Nephron (organoid): ENCODE data around the gene HDAC4.

Source experiments
- H3K27ac Mint-ChIP-seq, 3 experiments: 2 replicates each; pipeline ENCODE4 v1.8.0; 2020; ENCODE audit warnings: mixed read lengths in 3 of 3, mild to moderate bottlenecking in 2 of 3, moderate library complexity in 1 of 3
- H3K27me3 Mint-ChIP-seq: 2 replicates; pipeline ENCODE4 v1.8.0; 2021; ENCODE audit warnings: low read depth, mild to moderate bottlenecking, moderate library complexity, mixed read lengths
- H3K36me3 Mint-ChIP-seq: 2 replicates; pipeline ENCODE4 v1.8.0; 2020; ENCODE audit warnings: low read depth, mixed read lengths
- H3K4me1 Mint-ChIP-seq: 2 replicates; pipeline ENCODE4 v1.8.0; 2020; ENCODE audit warnings: mixed read lengths
- H3K4me3 Mint-ChIP-seq, 3 experiments: 2 replicates each; pipeline ENCODE4 v1.8.0; 2020; ENCODE audit warnings: mild to moderate bottlenecking in 3 of 3, mixed read lengths in 3 of 3, moderate library complexity in 2 of 3
- H3K9me3 Mint-ChIP-seq: 2 replicates; pipeline ENCODE4 v1.8.0; 2020; ENCODE audit warnings: mixed read lengths
- CTCF ChIP-seq, 3 experiments: fragments of 200-600 bp; sonication (generic); IDR thresholded peaks; one replicate each; pipeline ENCODE4 v1.5.0; 2021; ENCODE audit warnings: antibody characterized with exemption in 3 of 3; ENCODE audit not compliant: unreplicated experiment in 3 of 3

HDAC4 gene

DNA sequence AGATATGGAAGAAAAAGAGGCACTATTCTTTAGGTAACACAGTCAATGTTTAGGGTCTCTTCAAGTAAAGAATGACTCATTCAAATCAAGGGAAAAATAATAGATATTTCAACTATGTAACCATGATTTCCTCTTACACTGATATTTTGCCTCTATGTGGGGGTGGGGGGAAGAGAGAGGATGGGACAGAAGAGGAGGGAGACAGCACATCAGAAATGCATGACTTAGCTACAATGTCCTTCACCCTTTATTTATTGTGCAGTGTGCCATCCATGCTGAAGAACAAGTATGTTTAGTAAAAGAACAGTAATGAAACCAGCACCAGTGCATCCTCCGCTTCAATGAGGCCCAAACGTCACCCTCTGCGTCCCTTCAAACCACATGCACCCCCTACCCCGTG lies 204.8 kb downstream of the HDAC4 start:
- H3K4me1 Mint-ChIP-seq, result peaks cover 48% of the 10 kb centered on the region
- peak overlapping the region in 2 of 3 experiments; percentile 3 to 5 for H3K27ac Mint-ChIP-seq
- TF ChIP-seq CTCF (IDR thresholded peaks at IDR 0.05; ENCODE audit: unreplicated experiment in 3 of 3), result no peak
- no peaks in the 10 kb centered on the region for H3K27me3 Mint-ChIP-seq
- no peaks in the 10 kb centered on the region for H3K9me3 Mint-ChIP-seq
- no peak overlapping the region for H3K4me3 Mint-ChIP-seq
- peaks cover 19% of the 10 kb centered on the region for H3K36me3 Mint-ChIP-seq

- Mint-ChIP-seq H3K27ac (peak overlapping the region in 2 of 3 experiments; percentile 3 to 5), H3K9me3 (no peaks in the 10 kb centered on the region), H3K4me3 (no peak overlapping the region), H3K36me3 (peaks cover 23% of the 10 kb centered on the region), H3K27me3 (no peaks in the 10 kb centered on the region), H3K4me1 (peaks cover 43% of the 10 kb centered on the region)
- no peak for TF ChIP-seq CTCF (IDR thresholded peaks at IDR 0.05; ENCODE audit: unreplicated experiment in 3 of 3)
These were observed 205.4 kb downstream of the HDAC4 start for GRCh38 chr2:239195318-239195871.

DNA sequence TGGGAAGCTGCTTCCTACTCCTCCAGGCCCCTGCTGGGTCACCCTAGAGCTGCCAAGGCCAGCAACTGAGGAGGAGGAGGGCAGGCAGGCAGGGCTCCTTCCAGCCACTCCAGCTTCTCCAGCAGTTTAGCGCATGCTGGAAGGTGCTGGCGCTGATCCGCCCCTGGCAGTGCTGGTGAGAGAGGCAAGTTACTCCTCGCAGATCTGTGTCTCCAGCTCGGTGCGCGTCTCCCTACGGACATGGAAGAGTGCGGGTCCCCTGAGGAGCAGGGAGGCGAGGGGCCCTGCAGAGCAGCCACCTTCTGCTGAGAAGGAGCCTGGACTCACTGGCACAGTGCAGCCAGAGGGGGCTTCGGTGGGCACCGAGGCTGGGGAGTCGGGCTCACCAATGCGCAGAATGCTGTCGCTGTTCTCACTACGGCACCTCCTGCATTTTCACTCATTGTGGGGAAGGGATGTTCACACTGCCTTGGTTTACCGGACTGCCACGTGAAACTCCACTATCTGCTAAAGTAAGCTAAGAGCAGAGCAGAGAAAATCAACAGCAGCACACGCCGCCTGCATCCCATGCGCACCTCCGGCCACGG lies 206.0 kb downstream of the HDAC4 start:
- no peak for TF ChIP-seq CTCF (IDR thresholded peaks at IDR 0.05; ENCODE audit: unreplicated experiment in 3 of 3)
- Mint-ChIP-seq H3K27me3 (no peaks in the 10 kb centered on the region), H3K9me3 (no peaks in the 10 kb centered on the region), H3K27ac (peak overlapping the region in 1 of 3 experiments; percentile 15), H3K36me3 (peaks cover 29% of the 10 kb centered on the region), H3K4me1 (peaks cover 37% of the 10 kb centered on the region), H3K4me3 (no peak overlapping the region)

- H3K27me3 Mint-ChIP-seq, result no peaks in the 10 kb centered on the region
- H3K27ac Mint-ChIP-seq, result peak overlapping the region in 1 of 3 experiments; percentile 15
- H3K9me3 Mint-ChIP-seq, result no peaks in the 10 kb centered on the region
- no peak overlapping the region for H3K4me3 Mint-ChIP-seq
- peaks cover 34% of the 10 kb centered on the region for H3K36me3 Mint-ChIP-seq
- peak in 1 of 3 experiments; percentile 17 for TF ChIP-seq CTCF (IDR thresholded peaks at IDR 0.05; ENCODE audit: unreplicated experiment in 3 of 3)
- peaks cover 32% of the 10 kb centered on the region for H3K4me1 Mint-ChIP-seq
These were observed 206.7 kb downstream of the HDAC4 start for GRCh38 chr2:239193925-239194677.

DNA sequence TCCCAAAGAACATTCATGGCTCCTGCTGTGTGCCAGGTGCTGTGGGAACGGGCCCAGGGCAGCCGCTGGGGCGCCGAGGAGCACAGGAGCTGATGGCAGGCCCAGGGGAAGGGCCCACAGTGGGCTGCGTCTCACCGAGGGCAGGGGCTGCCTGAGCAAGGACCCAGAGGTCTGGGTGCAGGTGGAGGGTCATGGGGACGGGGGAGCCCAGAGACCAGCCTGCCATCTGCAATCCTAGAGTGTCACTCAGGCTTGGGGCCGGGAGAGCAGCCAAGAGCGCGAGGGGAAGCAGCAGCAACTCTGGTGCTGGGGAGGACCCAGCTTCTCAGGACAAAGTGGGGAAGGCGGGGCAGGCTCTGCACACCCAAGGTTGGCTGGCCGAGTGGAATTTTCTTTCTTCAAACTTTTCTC lies 207.4 kb downstream of the HDAC4 start:
- Mint-ChIP-seq H3K4me3 (no peak overlapping the region), H3K36me3 (peaks cover 34% of the 10 kb centered on the region), H3K27me3 (no peaks in the 10 kb centered on the region), H3K9me3 (no peaks in the 10 kb centered on the region), H3K4me1 (peaks cover 25% of the 10 kb centered on the region), H3K27ac (no peak overlapping the region)
- TF ChIP-seq CTCF (IDR thresholded peaks at IDR 0.05; ENCODE audit: unreplicated experiment in 3 of 3), result no peak
